Measurements from ENCODE around the gene LDAF1.
A peak's percentile ranks its signal among the peaks of the same experiment; 100 is the strongest.
"Not testable (repeated sequence)": the region's sequence is repeated elsewhere in the genome, so short reads cannot be mapped to it uniquely, and the experiment has no call there.

LDAF1 gene

GRCh38 chr16:21158208-21159110 lies at the start of gene LDAF1:
LDAF1 (plus strand) TSS chr16:21158674; CDS start chr16:21161183, 2,509 bp downstream.
- no peak for DNase-seq

- not testable (repeated sequence) for DNase-seq
Measured at GRCh38 chr16:21115551-21115950, 42.9 kb upstream of the LDAF1 start.

- DNase-seq: no peak
Measured at GRCh38 chr16:21116148-21116693, 42.3 kb upstream of the LDAF1 start.

- no peak for DNase-seq
Measured at GRCh38 chr16:21117567-21117966, 40.9 kb upstream of the LDAF1 start.

- DNase-seq: no peak
Measured at GRCh38 chr16:21120976-21121520, 37.4 kb upstream of the LDAF1 start.

- no peak for DNase-seq
Measured at GRCh38 chr16:21125191-21125590, 33.3 kb upstream of the LDAF1 start.

- DNase-seq: no peak
Measured at GRCh38 chr16:21126518-21126917, 32.0 kb upstream of the LDAF1 start.

GRCh38 chr16:21128991-21129390 lies 29.5 kb upstream of the LDAF1 start:
- DNase-seq: no peak

GRCh38 chr16:21130811-21131210 lies 27.7 kb upstream of the LDAF1 start:
- DNase-seq: no peak

GRCh38 chr16:21134053-21134452 lies 24.4 kb upstream of the LDAF1 start:
- DNase-seq: no peak

- no peak for DNase-seq
Measured at GRCh38 chr16:21145738-21146137, 12.7 kb upstream of the LDAF1 start.

- DNase-seq: peak; percentile 8
Measured at GRCh38 chr16:21150375-21151001, 8.0 kb upstream of the LDAF1 start, which contains the start of gene DNAH3. DNAH3 (minus strand) TSS chr16:21150846; CDS start chr16:21150319, 527 bp downstream.

- DNase-seq: not testable (repeated sequence)
Measured at GRCh38 chr16:21152160-21153030, 6.1 kb upstream of the LDAF1 start.

GRCh38 chr16:21153124-21153729 lies 5.2 kb upstream of the LDAF1 start:
- DNase-seq: not testable (repeated sequence)

- not testable (repeated sequence) for DNase-seq
Measured at GRCh38 chr16:21156011-21156410, 2.5 kb upstream of the LDAF1 start.

GRCh38 chr16:21156767-21157467 lies 1.6 kb upstream of the LDAF1 start:
- peak; percentile 57 for DNase-seq

- no peak for DNase-seq
Measured at GRCh38 chr16:21157632-21158031, 842 bp upstream of the LDAF1 start.

- no peak for DNase-seq
Measured at GRCh38 chr16:21159281-21159951, 942 bp downstream of the LDAF1 start.

GRCh38 chr16:21160276-21160675 lies 1.8 kb downstream of the LDAF1 start:
- DNase-seq: no peak

GRCh38 chr16:21161211-21161610 lies 2.7 kb downstream of the LDAF1 start:
- no peak for DNase-seq
